ENCODE measurements around the gene IGBP1. TPM values are rescaled to one million over a fixed set of nuclear protein-coding genes. Genes with fewer than 3 reads are reported as not detected.
"Not testable (repeated sequence)": the region's sequence is repeated elsewhere in the genome, so short reads cannot be mapped to it uniquely, and the experiment has no call there.

The IGBP1 gene
- total RNA-seq, 2 donors from 2014 or later, result 37.1 to 43.2 TPM

- Histone ChIP-seq H3K4me1 (ENCODE audit: control insufficient read depth in 1 of 2, low read depth in 2 of 2) (no peaks in the 10 kb centered on the region), H3K36me3 (no peaks in the 10 kb centered on the region), H3K9me3 (no peaks in the 10 kb centered on the region), H3K27me3 (replicated peaks; ENCODE audit: insufficient read depth) (no peaks in the 10 kb centered on the region), H3K4me3 (no peak overlapping the region), H3K27ac (no peak overlapping the region)
- DNase-seq (ENCODE audit: low spot score) (no peak), ATAC-seq (ENCODE audit: insufficient number of reproducible peaks, low FRiP score, low read depth) (no peak)
- no peak for TF ChIP-seq CTCF (IDR thresholded peaks at IDR 0.05)
These were observed 43.5 kb upstream of the IGBP1 start for GRCh38 chrX:70089604-70090297.

GRCh38 chrX:70092247-70092646, 41.0 kb upstream of the IGBP1 start:
- ATAC-seq (ENCODE audit: insufficient number of reproducible peaks, low FRiP score, low read depth), result no peak
- no peak for TF ChIP-seq CTCF (IDR thresholded peaks at IDR 0.05)
- no peaks in the 10 kb centered on the region for H3K9me3 ChIP-seq
- H3K27ac ChIP-seq, result no peak overlapping the region
- no peak for DNase-seq (ENCODE audit: low spot score)
- no peaks in the 10 kb centered on the region for H3K4me1 ChIP-seq (ENCODE audit: control insufficient read depth in 1 of 2, low read depth in 2 of 2)
- H3K4me3 ChIP-seq, result no peak overlapping the region
- H3K36me3 ChIP-seq, result no peaks in the 10 kb centered on the region
- no peaks in the 10 kb centered on the region for H3K27me3 ChIP-seq (replicated peaks; ENCODE audit: insufficient read depth)

- H3K4me1 ChIP-seq (ENCODE audit: control insufficient read depth in 1 of 2, low read depth in 2 of 2), result no peaks in the 10 kb centered on the region
- H3K27ac ChIP-seq, result no peak overlapping the region
- no peaks in the 10 kb centered on the region for H3K9me3 ChIP-seq
- no peak for TF ChIP-seq CTCF (IDR thresholded peaks at IDR 0.05)
- ATAC-seq (ENCODE audit: insufficient number of reproducible peaks, low FRiP score, low read depth) (no peak), DNase-seq (ENCODE audit: low spot score) (no peak)
- H3K36me3 ChIP-seq, result no peaks in the 10 kb centered on the region
- no peak overlapping the region for H3K4me3 ChIP-seq
- no peaks in the 10 kb centered on the region for H3K27me3 ChIP-seq (replicated peaks; ENCODE audit: insufficient read depth)
These were observed 37.2 kb upstream of the IGBP1 start for GRCh38 chrX:70096052-70096451.

- H3K36me3 ChIP-seq, result no peaks in the 10 kb centered on the region
- H3K27ac ChIP-seq, result no peak overlapping the region
- no peak for DNase-seq (ENCODE audit: low spot score)
- H3K4me1 ChIP-seq (ENCODE audit: control insufficient read depth in 1 of 2, low read depth in 2 of 2), result no peaks in the 10 kb centered on the region
- no peaks in the 10 kb centered on the region for H3K27me3 ChIP-seq (replicated peaks; ENCODE audit: insufficient read depth)
- ATAC-seq (ENCODE audit: insufficient number of reproducible peaks, low FRiP score, low read depth), result no peak
- H3K4me3 ChIP-seq, result no peak overlapping the region
- H3K9me3 ChIP-seq, result no peaks in the 10 kb centered on the region
- no peak for TF ChIP-seq CTCF (IDR thresholded peaks at IDR 0.05)
These were observed 28.0 kb upstream of the IGBP1 start for GRCh38 chrX:70105229-70105628.

GRCh38 chrX:70111436-70112026, 21.7 kb upstream of the IGBP1 start:
- not testable (repeated sequence) for DNase-seq (ENCODE audit: low spot score); H3K36me3 ChIP-seq; H3K4me1 ChIP-seq (ENCODE audit: control insufficient read depth in 1 of 2, low read depth in 2 of 2); ATAC-seq (ENCODE audit: insufficient number of reproducible peaks, low FRiP score, low read depth); H3K9me3 ChIP-seq; H3K27ac ChIP-seq; H3K4me3 ChIP-seq; H3K27me3 ChIP-seq (replicated peaks; ENCODE audit: insufficient read depth)

Data from thoracic aorta (tissue), 2 donors.